CD14-positive monocyte (primary cell): Measurements from ENCODE around the gene KIF1A. TPM values are rescaled to one million over a fixed set of nuclear protein-coding genes. Genes with fewer than 3 reads are reported as not detected.

ENCODE experiments used
- DNase-seq, 3 donors: peaks; one replicate each; pipeline ENCODE4 v3.0.0-alpha.2; 2011 to 2022
- H2AFZ ChIP-seq: 2 replicates; pipeline ENCODE4 v1.6.0; 2012; ENCODE audit warnings: mild to moderate bottlenecking, low read depth, low read length, inconsistent platforms; ENCODE audit not compliant: insufficient read depth, poor library complexity, severe bottlenecking
- H3K27ac ChIP-seq, 2 donors: 1 replicate in 1 of 2; 2 replicates in 1 of 2; pipeline ENCODE4 v1.5.1; 2012 to 2013; ENCODE audit warnings: low read length in 2 of 2, control low read depth in 1 of 2, inconsistent platforms in 1 of 2, low read depth in 1 of 2, mild to moderate bottlenecking in 1 of 2
- H3K27me3 ChIP-seq, 2 donors: one replicate each; pipeline versions ENCODE4 v1.6.0 to v1.6.1; 2011 to 2013; ENCODE audit warnings: low read length in 2 of 2; ENCODE audit not compliant: control insufficient read depth in 2 of 2, insufficient read depth in 2 of 2
- H3K36me3 ChIP-seq, 2 donors: replicated peaks in 1 of 2; 1 replicate in 1 of 2; 2 replicates in 1 of 2; pipeline versions ENCODE4 v1.5.1 to v1.6.1; 2012 to 2013; ENCODE audit warnings: low read length in 2 of 2, control low read depth in 1 of 2, inconsistent platforms in 1 of 2, mild to moderate bottlenecking in 1 of 2; ENCODE audit not compliant: insufficient read depth in 2 of 2, control insufficient read depth in 1 of 2
- H3K4me1 ChIP-seq, 2 donors: 1 replicate in 1 of 2; 2 replicates in 1 of 2; pipeline versions ENCODE4 v1.5.1 to v1.6.1; 2012 to 2013; ENCODE audit warnings: low read length in 2 of 2, control low read depth in 1 of 2, inconsistent platforms in 1 of 2, mild to moderate bottlenecking in 1 of 2, moderate library complexity in 1 of 2; ENCODE audit not compliant: insufficient read depth in 2 of 2, control insufficient read depth in 1 of 2
- H3K4me2 ChIP-seq: replicated peaks from 2 replicates; pipeline ENCODE3; 2012; ENCODE audit warnings: low read length, moderate library complexity, mild to moderate bottlenecking; ENCODE audit not compliant: poor library complexity, severe bottlenecking; ENCODE audit errors: extremely low read depth
- H3K4me3 ChIP-seq, 3 experiments: fragments of 200-600 bp in 1 of 3; sonication (generic) in 1 of 3; replicated peaks in 1 of 3; 1 replicate in 2 of 3; 2 replicates in 1 of 3; pipeline ENCODE4 v1.5.1; 2011 to 2013; ENCODE audit warnings: low read length in 3 of 3, mild to moderate bottlenecking in 3 of 3, control low read depth in 2 of 3, low read depth in 2 of 3, inconsistent platforms in 1 of 3, moderate library complexity in 1 of 3
- H3K79me2 ChIP-seq: 2 replicates; pipeline ENCODE4 v1.6.0; 2012; ENCODE audit warnings: mild to moderate bottlenecking, control low read depth, inconsistent platforms, low read length, moderate library complexity; ENCODE audit not compliant: insufficient read depth
- H3K9ac ChIP-seq: 2 replicates; pipeline ENCODE4 v1.6.0; 2017; ENCODE audit warnings: low read length, mild to moderate bottlenecking; ENCODE audit not compliant: insufficient read depth, poor library complexity, severe bottlenecking
- H3K9me3 ChIP-seq, 2 donors: replicated peaks in 1 of 2; 1 replicate in 1 of 2; 2 replicates in 1 of 2; pipeline versions ENCODE4 v1.5.1 to v1.6.1; 2012 to 2013; ENCODE audit warnings: low read length in 2 of 2, control low read depth in 1 of 2; ENCODE audit not compliant: control insufficient read depth in 1 of 2, insufficient read depth in 1 of 2
- H4K20me1 ChIP-seq: 2 replicates; pipeline ENCODE4 v1.6.0; 2012; ENCODE audit warnings: mild to moderate bottlenecking, low read length, control low read depth, moderate library complexity; ENCODE audit not compliant: insufficient read depth
- H3K27ac Mint-ChIP-seq, 7 donors: one replicate each; pipeline ENCODE4 v1.8.0; 2020; ENCODE audit warnings: mild to moderate bottlenecking in 7 of 7, mixed read lengths in 7 of 7, moderate library complexity in 6 of 7, inconsistent platforms in 2 of 7
- H3K27me3 Mint-ChIP-seq, 3 donors: one replicate each; pipeline ENCODE4 v1.8.0; 2021 to 2022; ENCODE audit warnings: low read depth in 3 of 3, mild to moderate bottlenecking in 3 of 3, mixed read lengths in 3 of 3, moderate library complexity in 3 of 3, inconsistent platforms in 1 of 3
- H3K36me3 Mint-ChIP-seq, 2 donors: one replicate each; pipeline ENCODE4 v1.8.0; 2020; ENCODE audit warnings: mixed read lengths in 2 of 2, inconsistent platforms in 1 of 2, mild to moderate bottlenecking in 1 of 2
- H3K4me1 Mint-ChIP-seq: one replicate; pipeline ENCODE4 v1.8.0; 2020; ENCODE audit warnings: mild to moderate bottlenecking, mixed read lengths
- H3K4me3 Mint-ChIP-seq, 2 donors: one replicate each; pipeline ENCODE4 v1.8.0; 2020; ENCODE audit warnings: mild to moderate bottlenecking in 2 of 2, mixed read lengths in 2 of 2, moderate library complexity in 1 of 2
- H3K9me3 Mint-ChIP-seq, 7 donors: one replicate each; pipeline ENCODE4 v1.8.0; 2020 to 2022; ENCODE audit warnings: mixed read lengths in 7 of 7, mild to moderate bottlenecking in 6 of 7, moderate library complexity in 6 of 7, inconsistent platforms in 2 of 7
- WGBS: methylation state at CpG from one replicate; pipeline ENCODE4 v1.1.5; 2013; ENCODE audit warnings: missing lambda C conversion rate; ENCODE audit not compliant: insufficient coverage; 5-methylcytosine and 5-hydroxymethylcytosine counted together
- intact Hi-C, 2 donors: fragments of 100-400 bp; cut with micrococcal nuclease; formaldehyde crosslinking; loops; one replicate each; pipeline versions ENCODE4 v1.15.0 to v1.15.1; 2023
- polyA plus RNA-seq, 3 donors: library from polyadenylated mRNA; depleted of rRNA in 1 of 3; unstranded in 2 of 3; stranded (reverse) in 1 of 3; fragments of 300-500 nt in 2 of 3; fragments of >200 nt in 1 of 3; fragmentation: Illumina TruSeq in 2 of 3; gene quantifications; 1 replicate in 2 of 3; 2 replicates in 1 of 3; pipeline ENCODE4 v1.2.3, GENCODE V29; 2012 to 2021
- TF ChIP-seq, protein P1 (sequence below): fragments of 200-600 bp; IDR thresholded peaks from one replicate; pipeline ENCODE4 v1.8.0; 2022; ENCODE audit warnings: antibody characterized with exemption, mild to moderate bottlenecking

The KIF1A gene
- polyA plus RNA-seq, 3 donors = not detected

DNA sequence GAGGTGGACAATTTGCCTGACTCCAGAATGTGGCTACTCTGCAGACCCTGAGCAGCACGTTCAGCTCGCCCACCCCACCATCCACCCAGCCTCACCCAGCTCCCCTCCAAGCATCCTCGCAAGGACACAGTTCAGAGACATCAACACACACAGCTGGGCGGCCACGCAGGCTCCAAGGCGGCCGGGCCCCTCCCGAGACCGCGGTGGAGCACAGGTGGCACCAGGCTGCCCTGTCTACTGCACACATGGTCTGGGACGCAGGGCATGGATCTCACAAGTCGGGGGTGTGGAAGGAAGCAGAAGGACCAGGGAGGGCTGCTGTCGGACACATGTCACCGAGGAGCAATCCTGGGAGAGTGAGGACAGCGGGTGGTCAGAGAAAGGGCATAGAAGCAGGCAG lies 92.1 kb downstream of the KIF1A start:
- H3K9ac ChIP-seq = no peak overlapping the region
- H3K27ac ChIP-seq = no peak overlapping the region
- peaks cover 0 to 2% (median 0%) of the 10 kb centered on the region in 7 donors for H3K9me3 Mint-ChIP-seq
- no peak overlapping the region for H2AFZ ChIP-seq
- TF ChIP-seq, protein P1, sequence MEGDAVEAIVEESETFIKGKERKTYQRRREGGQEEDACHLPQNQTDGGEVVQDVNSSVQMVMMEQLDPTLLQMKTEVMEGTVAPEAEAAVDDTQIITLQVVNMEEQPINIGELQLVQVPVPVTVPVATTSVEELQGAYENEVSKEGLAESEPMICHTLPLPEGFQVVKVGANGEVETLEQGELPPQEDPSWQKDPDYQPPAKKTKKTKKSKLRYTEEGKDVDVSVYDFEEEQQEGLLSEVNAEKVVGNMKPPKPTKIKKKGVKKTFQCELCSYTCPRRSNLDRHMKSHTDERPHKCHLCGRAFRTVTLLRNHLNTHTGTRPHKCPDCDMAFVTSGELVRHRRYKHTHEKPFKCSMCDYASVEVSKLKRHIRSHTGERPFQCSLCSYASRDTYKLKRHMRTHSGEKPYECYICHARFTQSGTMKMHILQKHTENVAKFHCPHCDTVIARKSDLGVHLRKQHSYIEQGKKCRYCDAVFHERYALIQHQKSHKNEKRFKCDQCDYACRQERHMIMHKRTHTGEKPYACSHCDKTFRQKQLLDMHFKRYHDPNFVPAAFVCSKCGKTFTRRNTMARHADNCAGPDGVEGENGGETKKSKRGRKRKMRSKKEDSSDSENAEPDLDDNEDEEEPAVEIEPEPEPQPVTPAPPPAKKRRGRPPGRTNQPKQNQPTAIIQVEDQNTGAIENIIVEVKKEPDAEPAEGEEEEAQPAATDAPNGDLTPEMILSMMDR = no peak
- no peak for DNase-seq
- WGBS = 95% methylated on average over 15 of the region's 15 CpGs
- H3K36me3 ChIP-seq = no peaks in the 10 kb centered on the region
- H4K20me1 ChIP-seq = no peaks in the 10 kb centered on the region
- no peak overlapping the region for H3K4me3 Mint-ChIP-seq
- H3K27me3 ChIP-seq = no peaks in the 10 kb centered on the region
- no peaks in the 10 kb centered on the region for H3K4me1 Mint-ChIP-seq
- H3K4me2 ChIP-seq = no peak overlapping the region
- no peaks in the 10 kb centered on the region for H3K9me3 ChIP-seq
- intact Hi-C loops = no loop called here
- no peaks in the 10 kb centered on the region for H3K4me1 ChIP-seq
- H3K4me3 ChIP-seq = no peak overlapping the region
- no peaks in the 10 kb centered on the region for H3K36me3 Mint-ChIP-seq
- no peak overlapping the region for H3K27ac Mint-ChIP-seq
- H3K27me3 Mint-ChIP-seq = peaks cover 0 to 9% (median 6%) of the 10 kb centered on the region in 3 donors
- no peaks in the 10 kb centered on the region for H3K79me2 ChIP-seq

DNA sequence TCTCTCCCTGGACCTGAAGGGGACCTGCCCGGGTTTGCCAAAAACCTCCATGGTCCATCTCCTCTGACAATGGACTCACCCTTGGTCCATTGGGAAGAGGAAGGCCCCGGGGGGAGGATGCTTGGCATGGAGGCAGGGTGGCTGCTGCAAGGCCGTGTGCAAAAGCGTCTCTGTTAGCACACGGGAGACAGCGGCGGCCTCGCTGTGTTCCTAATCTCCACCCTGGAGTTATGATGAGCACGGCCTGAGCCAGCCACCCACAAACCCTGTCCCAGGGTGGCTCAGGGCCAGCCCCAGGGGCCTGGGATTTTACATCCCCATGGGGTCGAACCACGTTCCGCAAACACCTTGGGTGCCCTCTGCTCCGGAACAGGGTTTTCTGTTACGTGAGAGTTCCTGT lies 92.6 kb downstream of the KIF1A start:
- H3K4me2 ChIP-seq = no peak overlapping the region
- H3K27ac ChIP-seq = no peak overlapping the region
- H4K20me1 ChIP-seq = no peaks in the 10 kb centered on the region
- H3K79me2 ChIP-seq = no peaks in the 10 kb centered on the region
- no peaks in the 10 kb centered on the region for H3K36me3 ChIP-seq
- Mint-ChIP-seq H3K27ac (no peak overlapping the region), H3K9me3 (peaks cover 0 to 2% (median 0%) of the 10 kb centered on the region in 7 donors), H3K27me3 (peaks cover 0 to 7% (median 6%) of the 10 kb centered on the region in 3 donors), H3K4me3 (no peak overlapping the region), H3K36me3 (no peaks in the 10 kb centered on the region), H3K4me1 (no peaks in the 10 kb centered on the region)
- no peak overlapping the region for H2AFZ ChIP-seq
- H3K9ac ChIP-seq = no peak overlapping the region
- no peak overlapping the region for H3K4me3 ChIP-seq
- TF ChIP-seq, protein P1 = no peak
- H3K9me3 ChIP-seq = no peaks in the 10 kb centered on the region
- intact Hi-C loops = no loop called here
- DNase-seq = no peak
- H3K4me1 ChIP-seq = no peaks in the 10 kb centered on the region
- WGBS = 67% methylated on average over 12 of the region's 14 CpGs
- H3K27me3 ChIP-seq = no peaks in the 10 kb centered on the region
